NCI-H526 treated with DMSO at 0.1 percent for 48 hours (cell line): ENCODE results near the gene MAML3.

Experiments
- DNase-seq: peaks from one replicate; lab custom pipeline; 2025; lab: John Stamatoyannopoulos, UW

Gene MAML3

DNA sequence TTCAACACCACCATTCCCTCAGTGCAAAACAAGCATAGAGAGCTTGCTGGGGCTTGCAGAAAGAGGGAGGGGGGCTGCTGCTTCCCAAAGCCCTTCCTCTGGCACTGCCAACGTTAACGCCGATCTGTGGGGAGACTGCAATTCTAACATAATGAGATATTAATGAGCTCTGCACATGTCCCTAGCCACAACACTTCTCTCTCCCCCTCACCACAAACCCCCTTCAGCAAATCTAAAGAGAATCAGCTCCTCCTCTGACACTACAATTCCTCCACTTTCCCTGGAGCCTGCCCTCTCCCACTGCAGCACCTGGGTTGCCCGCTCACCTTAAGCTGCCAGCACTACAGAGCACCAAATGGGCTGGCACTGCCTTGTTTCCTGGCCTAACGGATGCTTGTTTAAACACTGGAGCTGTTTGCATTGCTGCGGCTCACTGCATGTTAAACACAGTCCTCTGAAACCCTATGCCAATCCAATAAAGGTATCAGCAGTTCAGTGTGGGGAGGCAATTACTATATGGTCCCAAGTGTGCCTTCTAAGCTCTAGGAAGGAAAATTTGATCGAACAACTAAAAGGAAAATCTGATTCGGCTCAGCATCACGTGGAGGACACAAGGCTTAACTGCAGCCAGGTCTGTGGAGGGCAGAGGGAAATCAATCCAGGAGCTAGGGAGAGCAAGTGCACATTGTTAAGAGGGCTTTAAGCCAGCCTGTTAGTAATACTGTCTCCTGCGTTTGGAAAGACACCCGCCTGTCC, 232.4 kb downstream of the MAML3 start:
- peak; percentile 95 for DNase-seq

DNA sequence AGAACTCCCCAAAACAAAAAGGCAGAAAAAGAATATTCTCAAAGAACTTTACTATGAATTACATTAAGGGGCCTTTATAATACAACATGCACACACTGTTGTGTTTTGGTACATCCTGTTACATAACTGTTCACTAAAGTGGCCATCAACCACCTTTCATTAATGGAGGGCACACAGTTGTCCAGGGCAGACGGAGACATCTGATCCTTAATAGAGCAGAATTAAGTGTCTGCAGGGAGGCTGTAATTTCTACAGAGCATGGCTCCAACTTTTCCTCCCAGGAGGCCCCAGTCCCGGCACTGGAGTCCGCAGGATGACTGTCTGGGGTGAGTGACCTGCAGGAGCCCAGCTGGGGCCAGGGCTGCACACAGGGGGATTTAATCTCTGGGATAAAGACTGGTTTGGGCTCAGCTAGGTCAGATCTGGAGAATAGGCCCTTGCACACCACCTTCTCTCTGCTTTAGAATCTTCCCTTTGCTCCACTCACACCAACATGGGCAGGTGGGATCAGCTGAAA, 233.4 kb downstream of the MAML3 start:
- no peak for DNase-seq

DNA sequence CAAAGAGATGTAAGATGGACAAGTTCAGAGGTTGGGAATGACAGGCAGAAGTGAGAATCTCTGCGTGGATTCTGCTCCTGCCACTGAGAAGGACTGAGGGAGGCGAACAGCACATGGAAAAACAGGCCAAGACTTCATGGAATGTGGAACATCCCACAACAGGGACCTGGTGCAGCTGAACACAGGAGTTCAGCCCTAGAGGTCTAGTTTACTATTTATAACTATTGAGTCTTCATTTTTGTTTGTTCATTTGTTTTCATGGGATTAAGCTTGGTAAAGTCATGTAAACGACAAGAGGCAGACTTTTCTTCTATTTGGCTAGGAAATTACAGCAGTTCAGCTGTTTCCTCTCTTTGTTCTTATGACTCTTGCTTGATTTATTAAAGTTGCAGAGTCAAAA, 234.5 kb downstream of the MAML3 start:
- DNase-seq: no peak

DNA sequence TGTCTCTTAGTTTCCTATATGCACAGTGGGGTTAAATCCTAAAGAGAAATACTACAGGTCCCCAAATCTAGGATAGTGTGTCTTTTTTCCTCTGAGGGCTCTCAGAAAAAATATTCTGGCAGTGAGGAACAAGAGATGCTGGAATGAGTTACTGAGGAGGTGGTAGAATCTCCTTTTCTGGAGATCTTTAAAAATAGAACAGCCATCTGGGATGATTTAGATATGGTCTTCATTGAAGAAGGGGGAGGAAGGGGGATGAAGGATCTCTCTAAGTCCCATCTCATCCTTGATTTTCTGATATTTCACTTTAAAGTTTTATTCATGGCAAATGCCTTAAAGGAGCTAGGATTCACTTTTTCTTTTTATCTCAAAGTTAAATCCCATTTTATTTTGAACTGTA, 235.0 kb downstream of the MAML3 start:
- DNase-seq: no peak

DNA sequence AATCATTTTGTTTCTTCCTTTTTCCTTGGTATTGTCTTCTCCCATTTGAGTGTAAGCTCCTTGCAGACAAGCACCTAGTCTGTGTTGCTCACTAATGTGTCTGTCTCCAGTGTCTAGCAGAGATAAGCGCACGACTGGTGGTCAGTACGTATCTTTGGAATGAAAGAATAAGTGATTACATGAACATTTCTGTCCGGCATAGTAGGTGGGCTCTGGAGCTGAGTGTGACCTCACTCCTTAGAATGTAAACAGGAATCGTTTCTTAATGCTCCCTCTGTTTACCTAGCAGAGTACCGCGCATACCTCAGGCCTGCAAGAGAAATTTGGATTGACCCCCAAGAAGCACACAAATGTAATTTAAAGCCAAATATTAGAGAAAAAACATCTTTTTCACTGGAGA, 235.4 kb downstream of the MAML3 start:
- no peak for DNase-seq

DNA sequence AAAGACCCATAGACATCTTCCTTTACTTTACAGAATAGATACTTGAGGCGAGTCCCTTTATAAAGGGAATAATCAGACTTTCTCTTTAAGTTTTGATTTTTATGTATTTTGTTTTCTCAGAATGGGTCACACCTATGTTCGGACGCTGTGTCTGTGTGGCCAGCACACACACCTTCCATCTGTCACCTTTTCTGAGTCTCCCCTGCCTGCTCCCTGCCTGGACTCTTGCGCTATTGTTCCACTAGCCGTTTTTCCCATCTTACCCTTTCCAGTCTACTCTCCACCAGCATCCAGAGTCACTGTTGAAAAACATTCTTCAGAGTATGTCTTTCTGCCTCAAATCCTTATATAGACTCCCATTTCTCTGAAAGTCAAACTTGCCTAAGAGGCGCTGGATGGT, 236.1 kb downstream of the MAML3 start:
- no peak for DNase-seq

DNA sequence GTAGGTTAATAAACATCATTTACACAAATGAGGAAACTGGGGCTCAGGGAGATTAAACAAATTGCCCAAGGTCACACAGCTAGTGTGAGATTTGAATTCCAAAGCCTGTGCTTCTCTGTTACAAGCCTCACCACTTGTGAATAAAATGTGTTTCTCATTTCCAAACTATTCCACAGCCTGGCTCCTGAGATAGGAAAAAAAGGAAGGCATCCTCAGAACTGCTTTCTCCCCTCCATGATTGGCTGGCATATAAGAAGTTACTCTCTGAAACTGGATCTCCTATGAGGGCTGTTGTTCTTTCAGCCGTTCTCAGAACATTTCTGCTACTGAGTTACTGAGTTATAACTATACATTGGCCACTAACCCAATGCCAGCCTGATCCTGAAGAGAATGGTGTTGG, 237.9 kb downstream of the MAML3 start:
- peak; percentile 15 for DNase-seq

DNA sequence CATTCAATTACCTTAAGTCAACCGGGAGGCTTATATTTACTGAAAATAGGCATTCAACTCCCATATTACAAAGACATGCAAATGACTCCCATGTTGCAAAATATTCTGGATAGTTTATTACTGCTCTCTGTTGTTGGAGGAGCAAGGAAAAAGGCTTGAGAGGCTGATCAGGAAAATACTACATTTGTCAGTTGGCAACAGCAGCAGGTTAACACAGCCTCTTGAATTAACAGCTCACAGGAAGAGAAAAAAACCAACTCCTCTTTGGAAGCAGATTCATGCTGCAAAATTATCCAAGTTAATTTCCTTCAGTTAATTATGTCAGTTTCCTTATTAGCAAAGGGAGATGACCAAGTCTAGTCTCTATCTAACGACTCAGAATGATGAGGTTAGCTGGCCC, 238.9 kb downstream of the MAML3 start:
- peak; percentile 84 for DNase-seq

DNA sequence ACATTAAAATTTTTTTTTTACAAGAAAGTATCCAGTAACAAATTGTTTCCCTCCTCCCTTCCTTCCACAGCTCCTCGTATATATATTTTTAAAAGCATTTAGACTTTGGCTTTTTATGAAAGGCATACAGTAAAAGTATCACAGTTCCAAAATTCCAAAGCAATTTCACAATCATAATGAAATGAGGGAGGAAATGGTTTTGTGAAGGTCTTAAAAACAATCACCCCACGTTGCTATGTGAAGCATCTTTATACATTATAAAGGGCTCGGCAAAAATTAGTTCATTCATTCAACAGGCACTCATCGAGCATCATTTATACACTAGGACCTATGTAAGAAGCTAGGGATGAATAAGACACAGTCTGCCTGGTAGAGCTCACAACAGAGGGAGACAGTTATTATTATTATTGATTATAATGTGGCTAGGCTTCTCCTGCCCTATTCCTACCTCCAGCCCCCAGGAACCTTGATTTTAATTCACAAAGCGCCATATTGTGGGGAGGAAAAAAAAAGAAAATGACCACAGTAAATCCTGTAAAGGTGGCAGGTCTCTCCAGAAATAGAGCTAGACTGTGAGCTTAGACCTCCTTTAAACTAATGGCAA, 239.9 kb downstream of the MAML3 start:
- DNase-seq: no peak

DNA sequence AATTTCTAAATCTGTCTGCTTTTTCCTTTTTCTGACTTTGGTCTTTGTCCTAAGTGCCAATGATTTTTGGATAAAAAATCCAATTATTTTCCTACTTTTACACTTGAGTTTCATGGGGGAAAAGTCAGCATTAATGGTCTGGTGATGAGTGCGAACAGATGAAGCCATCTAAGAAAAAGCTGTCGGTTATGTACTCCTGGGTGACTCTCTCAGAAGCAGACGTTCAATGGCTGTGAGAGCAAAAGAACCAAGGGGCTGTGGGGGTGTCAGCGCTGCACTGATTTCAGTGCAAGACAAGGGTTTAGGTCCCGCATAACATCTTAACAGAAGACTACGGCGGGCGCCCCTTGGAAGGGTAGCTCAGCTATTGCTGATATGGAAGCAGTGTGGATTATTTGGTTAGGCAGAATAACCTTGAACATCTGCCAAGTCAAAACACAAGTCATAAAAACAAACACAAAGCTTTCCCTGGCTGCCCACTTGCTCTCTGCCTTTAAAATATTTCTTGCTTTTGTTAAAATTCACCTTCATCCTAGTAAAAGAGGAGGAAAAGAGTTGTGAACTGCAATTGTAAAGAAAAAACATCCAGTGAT, 240.5 kb downstream of the MAML3 start:
- peak; percentile 54 for DNase-seq

DNA sequence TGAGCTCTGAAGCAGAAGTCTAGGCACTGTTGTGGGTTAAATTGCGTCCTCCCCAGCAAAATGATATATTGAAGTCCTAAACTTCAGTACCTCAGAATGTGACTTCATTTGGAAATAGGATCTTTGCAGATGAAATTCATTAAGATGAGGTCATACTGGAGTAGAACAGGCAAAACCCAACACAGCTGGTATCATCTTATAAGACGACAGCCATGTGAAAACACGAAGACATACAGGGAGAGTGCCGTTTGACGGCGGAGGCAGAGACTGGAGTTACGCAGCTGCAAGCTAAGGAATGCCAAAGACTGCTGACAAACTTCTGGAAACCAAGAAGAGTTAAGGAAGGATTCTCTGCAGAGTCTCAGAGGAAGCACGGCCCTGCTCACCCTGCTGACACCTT, 241.5 kb downstream of the MAML3 start:
- DNase-seq: no peak

DNA sequence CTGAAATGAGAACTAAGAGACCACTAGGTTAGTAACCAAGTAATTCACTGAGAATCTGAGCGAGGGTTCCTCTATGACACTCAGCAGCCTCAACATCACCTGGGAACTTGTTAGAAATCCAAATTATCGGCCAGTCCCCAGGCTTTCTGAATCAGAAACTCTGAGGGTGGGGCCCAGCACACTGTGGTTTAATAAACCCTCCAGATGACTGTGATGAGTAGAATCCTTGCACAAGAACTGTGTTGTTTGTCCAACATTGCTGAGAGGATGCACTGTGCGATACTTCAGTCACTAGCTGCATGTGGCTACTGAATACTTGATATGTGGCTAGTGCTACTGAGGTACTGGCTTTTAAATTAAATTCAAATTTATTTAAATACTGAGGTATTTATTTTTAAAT, 243.9 kb downstream of the MAML3 start:
- DNase-seq: peak; percentile 83

DNA sequence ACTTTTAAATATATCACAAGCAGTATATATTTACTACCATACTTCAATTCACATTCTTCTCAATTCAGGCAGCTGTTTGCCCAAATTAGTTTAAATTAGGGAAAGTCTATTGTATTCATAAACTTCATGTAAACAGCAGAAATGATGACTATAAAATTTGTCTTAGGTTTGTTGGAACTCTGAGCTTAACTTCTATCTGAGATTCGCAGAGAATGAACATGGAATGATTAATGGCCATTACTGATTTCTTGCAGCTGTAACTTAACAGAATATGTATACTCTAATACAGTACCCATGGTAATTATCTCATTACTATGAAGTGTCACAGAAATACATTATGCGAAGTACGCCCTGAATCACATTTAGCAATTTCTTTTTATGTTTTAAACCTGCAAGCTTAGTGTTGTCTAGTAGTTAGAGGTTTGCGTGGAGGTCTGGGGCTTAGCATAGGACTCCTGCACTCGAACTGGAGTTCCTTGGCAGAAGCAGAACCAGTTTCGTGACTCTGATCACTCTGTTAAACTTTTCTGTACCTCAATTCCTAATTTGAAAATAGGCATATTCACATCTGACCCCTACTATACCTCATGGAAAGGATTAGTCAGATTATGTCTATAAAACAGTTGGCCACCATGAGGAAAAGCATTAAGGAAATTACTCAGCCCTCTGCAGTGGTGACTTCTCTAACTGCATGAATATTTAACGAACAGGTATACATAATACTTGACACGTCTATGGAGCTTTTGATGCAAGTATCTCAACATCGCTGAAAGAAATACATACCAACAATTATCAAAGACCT, 245.1 kb downstream of the MAML3 start:
- no peak for DNase-seq

DNA sequence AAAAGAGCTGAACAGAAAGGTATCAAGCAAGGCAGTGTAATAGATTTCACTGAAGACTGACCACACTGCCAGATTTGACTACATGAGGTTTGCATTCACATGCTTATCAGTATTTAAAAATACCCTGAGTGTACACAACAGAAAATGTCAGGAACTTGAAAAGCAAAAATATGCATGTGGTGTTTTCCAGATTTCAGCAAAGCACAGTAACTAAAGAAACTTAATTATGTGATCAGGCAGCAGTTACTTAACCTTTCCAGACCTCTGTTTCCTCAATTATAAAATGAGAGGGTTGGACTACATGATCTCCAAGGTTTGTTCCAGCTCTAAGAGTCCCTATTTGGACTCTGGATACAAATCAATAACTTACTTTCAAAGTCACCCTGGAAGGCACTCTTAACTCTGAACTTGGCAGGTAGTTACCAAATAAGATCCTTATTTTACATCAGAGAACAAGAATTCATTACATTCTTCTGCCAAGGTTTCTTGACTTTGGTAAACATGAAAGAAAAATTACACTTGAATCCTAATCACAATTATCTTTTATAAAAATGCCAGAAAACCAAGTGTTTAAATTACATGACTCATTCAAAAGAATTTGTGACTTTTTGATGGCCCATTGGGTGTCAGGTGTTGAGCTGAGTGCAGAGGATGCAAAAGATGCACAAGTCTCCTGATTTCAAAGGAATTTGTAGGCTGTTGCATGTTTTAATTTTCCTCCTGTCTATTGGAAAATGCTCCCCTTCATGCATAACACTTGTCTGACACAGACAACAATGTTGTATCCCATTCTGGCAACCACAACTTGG, 246.8 kb downstream of the MAML3 start:
- DNase-seq: peak; percentile 81

DNA sequence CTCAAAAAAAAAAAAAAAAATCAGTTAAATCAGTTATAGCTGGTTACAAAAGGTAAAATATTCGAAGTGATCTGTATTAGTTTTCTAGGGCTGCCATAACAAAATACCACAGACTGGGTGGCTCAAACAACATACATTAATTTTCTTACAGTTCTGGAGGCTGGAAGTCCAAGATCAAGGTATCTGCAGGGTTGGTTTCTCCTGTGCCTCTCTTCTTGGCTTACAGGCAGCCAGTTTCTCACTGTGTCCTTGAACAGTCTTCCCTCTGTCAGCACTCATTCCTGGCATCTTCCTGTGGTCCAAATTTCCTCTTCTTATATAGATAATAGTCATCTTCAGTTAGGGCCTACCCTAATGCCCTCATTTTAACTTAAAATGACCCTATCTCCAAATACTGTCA, 248.5 kb downstream of the MAML3 start:
- no peak for DNase-seq

DNA sequence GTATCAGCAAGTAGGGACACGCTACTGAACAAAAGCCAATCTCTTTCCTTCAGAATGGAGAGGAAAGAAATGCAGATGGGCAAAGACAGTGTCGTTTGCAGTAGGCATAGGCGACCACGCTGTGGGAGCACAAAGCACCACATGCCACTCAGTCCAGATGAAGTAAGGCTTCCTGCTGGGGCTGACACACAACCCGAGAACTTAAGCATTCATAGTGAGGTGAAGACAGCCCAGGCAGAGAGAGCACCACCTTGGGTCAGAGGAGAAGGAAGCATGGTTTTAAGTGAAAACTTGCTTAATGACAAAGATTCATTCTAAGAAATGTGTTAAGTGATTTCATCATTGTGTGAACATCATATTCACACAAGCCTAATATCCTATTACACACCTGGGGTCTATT, 249.6 kb downstream of the MAML3 start:
- no peak for DNase-seq

DNA sequence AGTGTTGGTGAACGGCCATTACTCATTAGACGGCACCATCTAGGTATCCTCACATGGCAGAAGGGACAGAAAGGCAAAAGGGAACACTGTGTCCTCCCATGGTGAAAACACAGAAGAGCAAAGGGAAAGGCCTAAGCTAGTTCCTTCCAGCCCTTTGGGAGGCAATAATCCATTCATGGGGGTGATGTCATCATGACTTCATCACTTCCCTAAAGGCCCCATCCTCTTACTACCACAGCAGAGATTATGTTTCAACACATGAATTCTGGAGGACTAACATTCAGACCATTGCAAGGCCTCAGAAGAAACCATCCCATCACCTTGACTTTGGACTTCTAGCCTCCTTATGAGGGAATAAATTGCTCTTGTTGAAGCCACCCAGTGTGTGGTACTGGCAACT, 250.1 kb downstream of the MAML3 start:
- no peak for DNase-seq

DNA sequence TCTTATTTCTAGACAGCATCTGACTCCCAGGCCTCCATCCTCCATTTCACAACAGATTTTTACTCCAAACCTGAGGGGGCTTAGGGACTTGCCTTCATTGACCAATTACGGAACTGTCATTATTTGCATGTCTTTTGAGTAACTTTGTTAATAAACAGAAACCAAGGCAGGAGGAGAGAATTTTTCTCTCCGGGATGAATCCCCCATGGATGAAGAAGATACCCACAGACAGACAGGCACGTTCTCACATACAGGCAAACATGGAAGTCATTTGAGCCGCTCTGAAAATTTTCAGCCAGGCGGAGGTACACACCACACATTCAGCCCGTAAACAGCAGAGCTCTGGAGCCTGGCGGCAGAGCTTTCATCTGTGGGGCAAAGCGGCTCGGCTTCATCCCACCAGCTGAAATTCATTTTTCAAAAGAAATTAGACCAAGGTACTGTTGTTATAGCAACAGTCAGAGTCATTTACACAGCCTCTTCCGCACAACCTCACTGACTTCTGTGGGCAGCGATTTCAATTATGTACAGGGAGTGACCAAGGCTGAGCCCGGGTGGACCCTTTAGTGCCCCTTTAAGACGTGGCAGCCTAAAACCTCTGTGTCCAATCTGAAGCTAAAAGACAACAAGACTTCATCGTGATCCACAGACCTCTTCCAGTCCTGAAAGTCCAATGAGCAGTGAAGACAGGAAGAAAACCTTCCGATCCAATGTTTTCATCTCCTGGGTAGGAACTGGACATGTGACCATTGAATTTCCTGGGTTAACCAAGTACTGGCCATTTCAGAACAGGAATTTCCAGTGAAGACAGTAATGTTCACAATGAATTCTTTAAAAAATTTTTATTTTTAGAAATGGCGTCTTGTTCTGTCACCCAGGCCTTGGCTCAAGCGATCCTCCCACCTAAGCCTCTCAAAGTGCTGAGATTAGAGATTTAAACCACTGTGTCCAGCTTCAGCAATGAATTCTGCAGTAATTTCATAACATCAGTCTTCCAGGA, 251.4 kb downstream of the MAML3 start:
- DNase-seq: peak; percentile 76

DNA sequence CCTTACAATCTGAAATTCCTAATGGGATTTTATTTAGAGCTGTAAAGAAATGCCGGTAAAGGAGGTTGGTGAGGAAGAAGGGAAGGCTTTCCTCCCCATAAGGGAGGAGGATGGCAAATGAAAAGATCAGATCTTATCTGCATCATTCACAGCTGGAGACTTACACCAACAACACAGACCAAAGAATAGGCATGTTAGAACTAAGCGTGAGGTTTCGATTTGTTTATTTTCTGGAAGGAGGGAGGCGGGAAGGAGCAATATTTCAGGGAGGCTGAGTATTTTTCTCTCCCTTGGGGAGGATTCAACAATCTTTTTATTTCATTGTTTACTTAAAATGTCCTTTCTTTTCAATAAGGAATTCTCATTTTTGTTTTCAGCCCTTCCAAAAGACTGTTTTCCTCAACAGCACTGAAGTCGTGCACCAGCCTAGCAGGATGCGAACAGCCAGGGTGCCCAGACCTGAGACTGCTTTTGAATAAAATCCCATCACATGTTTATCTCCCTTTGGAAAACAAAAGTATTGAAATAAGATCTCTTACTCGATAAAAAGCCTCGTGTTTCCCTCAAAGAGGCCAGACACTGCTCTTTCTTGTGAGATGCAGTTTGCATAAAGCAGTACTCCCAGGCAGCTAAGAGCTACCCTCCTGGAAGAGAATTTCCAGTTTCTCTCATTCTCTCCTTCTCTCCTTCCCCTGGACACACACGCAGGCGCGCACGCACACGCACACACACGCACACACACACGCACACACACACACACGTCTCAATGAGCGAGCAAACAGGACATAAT, 252.3 kb downstream of the MAML3 start:
- DNase-seq: peak; percentile 76

DNA sequence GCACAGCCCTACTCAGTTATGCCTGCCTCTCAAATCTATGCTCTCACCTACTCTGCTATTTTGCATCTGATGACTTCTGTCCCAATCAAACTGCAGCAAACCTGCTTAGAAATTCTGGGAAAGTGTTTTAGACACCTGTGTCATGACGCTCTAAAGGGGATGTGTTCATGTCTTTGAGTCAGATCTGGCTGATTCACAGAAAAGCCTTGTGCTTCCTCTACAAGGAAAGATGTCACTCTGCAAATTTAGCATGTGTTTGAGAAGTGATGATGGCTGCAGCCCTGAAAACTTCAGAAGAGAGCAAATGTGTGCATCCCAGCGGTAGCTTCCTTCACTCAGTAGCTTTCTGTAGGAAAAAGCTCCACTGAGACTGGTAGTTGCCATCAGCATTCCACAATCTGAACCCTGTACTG, 253.0 kb downstream of the MAML3 start:
- DNase-seq: no peak
